HG02840 (cell line): ENCODE measurements around the gene FZD10.

ENCODE experiments used
- ATAC-seq: cut with Tn5 transposase; IDR thresholded peaks from one replicate; pipeline ENCODE4 v1.9.1; 2021; ENCODE audit warnings: mild to moderate bottlenecking, moderate library complexity, moderate number of reproducible peaks; ENCODE audit not compliant: unreplicated experiment, low FRiP score

FZD10 gene

GRCh38 chr12:130152386-130152785 is 9.9 kb upstream of the FZD10 start:
- no peak for ATAC-seq

DNA sequence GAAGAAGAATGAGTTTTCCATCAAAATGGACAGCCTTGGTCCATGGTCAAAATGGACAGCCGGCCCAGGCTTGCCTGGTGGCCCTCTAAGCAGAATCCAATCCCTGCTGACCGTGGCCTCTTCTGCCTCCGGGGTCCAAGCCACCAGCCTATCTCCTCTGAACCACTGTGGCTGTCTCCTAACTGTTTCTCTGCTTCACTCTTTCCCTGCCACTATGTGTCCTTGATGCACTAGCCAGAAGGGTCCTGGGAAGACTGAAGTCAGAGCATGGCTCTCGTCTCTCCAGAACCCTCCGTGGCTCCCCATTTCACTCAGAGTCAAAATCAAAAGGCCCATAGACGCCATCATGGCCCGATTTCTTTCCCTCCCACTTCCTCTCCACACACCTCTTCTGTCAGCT is 8.5 kb upstream of the FZD10 start:
- no peak for ATAC-seq

- ATAC-seq: no peak
Observed at GRCh38 chr12:130154276-130155070, 7.8 kb upstream of the FZD10 start.

DNA sequence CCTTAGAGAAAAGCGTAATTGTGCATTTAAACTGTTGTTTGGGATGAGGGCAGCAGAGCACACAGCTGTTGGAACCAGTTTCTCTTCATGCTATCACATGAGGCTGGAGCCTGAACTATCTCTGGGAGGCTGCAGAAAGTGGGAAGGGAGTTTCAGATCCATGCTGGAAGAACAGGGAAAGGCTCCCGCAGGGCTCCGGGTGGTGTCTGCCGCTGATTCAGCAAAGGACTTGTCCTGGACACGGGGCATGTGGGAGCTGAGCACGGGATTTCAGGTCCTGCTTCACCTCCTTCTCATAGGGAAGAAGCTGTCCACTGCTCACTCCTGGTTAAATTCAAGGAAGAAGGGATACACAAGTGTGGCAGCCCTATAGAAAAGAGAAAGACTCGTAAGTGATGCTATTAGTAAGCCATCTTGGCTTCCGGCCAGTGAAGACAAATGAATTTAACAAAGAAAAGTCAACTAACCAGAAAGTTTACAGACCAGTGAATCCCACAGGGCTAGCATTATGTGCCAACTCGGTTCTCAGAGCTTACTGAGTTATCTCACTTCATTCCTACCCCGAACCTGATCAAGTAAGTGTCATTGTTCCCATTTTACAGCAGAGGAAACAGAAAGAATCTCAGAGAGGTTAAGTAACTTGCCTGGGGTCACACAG is 6.7 kb upstream of the FZD10 start:
- no peak for ATAC-seq

GRCh38 chr12:130156652-130157275 is 5.5 kb upstream of the FZD10 start:
- no peak for ATAC-seq

DNA sequence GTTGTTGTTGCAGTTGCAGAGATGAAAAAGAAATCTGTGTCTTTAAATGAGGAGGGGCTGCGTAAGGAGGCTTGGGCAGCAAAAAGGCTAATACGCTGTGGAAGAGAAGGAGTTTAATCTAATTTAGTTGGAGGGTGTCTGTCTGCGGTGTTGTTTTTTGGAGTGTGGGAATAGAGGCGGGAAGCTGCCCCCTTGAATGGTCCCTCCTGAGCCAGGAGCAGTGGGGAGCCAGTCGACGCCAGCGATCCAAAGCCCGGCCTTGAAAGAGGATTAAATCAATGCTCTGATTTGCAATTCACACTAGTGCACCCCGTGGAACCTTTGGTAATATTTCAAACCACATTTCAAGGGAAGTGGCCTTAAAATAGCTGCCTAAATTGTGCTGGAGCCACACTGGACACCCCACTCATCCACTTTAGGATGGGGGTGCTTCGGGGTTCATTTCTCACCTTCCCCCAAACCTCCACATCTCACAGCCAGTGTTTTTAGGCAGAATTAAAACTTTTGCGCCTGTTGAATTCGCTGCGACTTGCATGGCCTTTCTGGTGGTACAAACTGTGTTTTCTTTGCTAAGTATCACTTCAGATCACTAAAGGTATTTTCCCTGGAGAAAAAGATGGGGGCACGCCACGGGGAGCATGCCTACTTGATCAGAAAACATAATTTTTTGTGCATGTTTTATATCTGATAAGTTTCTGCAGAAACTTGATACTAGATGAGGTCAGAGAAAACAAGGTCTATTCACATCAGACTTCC is 4.1 kb upstream of the FZD10 start:
- no peak for ATAC-seq

DNA sequence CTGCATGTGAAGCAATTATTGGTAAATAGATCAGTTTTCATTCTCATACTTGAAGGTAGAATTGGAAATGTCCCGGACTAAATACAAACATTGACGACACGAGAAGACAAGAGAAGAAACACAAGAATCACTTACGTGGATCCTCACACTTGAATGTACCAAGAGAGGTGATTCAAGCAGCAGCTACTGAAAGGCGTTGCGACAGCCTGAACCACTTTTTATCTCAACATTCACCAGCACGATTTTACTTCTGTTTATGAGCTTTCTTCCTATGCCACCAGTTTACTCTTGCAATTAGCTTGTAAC is 3.6 kb upstream of the FZD10 start:
- ATAC-seq: no peak

DNA sequence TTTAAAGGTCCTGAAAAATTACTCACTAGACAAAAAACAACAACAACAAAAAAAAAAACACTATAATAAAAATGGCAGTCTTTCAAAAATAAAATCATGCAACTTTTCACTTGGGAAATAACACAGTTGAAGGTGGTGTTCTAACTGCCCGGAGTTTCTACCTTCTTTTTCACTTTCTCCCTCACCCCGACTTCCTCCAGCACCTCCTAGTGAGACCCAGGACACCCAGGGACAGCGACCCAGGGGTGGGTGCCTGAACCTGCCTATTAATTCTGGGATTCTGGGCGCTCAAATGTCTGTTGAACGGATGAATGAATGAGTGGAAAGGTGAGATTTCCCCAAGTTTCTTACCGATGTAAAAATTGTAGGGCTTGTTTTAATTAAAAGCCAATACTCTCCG is 2.0 kb upstream of the FZD10 start:
- ATAC-seq: no peak

GRCh38 chr12:130160711-130161231 is 1.5 kb upstream of the FZD10 start:
- no peak for ATAC-seq

GRCh38 chr12:130161261-130162243 is 712 bp upstream of the FZD10 start:
- no peak for ATAC-seq

GRCh38 chr12:130162745-130163460 is 639 bp downstream of the FZD10 start:
- ATAC-seq: no peak

- ATAC-seq: no peak
Observed at GRCh38 chr12:130163461-130164215, 1.4 kb downstream of the FZD10 start.

DNA sequence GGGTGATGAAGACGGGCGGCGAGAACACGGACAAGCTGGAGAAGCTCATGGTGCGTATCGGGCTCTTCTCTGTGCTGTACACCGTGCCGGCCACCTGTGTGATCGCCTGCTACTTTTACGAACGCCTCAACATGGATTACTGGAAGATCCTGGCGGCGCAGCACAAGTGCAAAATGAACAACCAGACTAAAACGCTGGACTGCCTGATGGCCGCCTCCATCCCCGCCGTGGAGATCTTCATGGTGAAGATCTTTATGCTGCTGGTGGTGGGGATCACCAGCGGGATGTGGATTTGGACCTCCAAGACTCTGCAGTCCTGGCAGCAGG is 1.9 kb downstream of the FZD10 start:
- ATAC-seq: no peak

DNA sequence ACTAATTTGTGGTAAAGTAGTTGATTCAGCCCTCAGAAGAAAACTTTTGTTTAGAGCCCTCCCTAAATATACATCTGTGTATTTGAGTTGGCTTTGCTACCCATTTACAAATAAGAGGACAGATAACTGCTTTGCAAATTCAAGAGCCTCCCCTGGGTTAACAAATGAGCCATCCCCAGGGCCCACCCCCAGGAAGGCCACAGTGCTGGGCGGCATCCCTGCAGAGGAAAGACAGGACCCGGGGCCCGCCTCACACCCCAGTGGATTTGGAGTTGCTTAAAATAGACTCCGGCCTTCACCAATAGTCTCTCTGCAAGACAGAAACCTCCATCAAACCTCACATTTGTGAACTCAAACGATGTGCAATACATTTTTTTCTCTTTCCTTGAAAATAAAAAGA is 2.7 kb downstream of the FZD10 start:
- no peak for ATAC-seq

DNA sequence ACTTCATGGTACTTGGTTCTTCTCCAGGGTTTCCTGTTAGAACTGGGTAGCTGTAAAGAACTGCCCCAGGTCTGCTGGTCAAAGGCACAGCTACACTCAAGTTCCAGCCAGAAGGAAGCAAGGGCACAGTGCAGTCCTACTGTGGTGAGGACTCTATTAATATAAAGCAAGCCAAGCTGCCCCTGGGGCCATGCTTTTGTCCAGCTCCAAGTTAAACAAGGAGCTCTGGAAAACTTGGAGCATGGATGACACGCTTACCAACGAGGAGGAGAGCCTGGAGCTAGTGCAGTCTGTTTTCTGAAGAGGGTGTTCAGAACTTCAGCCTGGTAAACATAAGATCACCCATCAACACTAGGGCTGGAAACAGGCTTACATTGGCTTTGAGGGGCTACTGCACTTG is 4.0 kb downstream of the FZD10 start:
- ATAC-seq: no peak

- no peak for ATAC-seq
Observed at GRCh38 chr12:130167537-130167936, 5.3 kb downstream of the FZD10 start.

DNA sequence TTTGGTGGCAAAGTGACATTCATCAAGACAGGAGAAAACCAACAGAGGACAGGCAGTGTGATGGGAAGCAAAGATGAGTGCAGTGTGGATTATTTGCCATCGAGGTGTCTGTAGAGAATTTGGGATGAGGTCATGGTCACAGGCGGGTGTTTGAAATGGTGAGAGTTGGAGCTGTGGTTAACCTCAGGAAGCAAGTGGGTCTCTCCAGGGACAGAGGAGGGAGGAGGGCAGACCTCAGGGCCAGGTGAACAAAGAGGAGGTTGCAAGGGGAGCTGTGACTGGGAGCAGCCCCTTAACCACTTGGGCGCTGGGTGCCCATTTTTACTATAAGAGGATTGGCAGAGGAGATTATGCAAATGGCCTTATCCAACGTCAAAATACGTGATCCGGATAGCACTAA is 7.0 kb downstream of the FZD10 start:
- ATAC-seq: no peak

DNA sequence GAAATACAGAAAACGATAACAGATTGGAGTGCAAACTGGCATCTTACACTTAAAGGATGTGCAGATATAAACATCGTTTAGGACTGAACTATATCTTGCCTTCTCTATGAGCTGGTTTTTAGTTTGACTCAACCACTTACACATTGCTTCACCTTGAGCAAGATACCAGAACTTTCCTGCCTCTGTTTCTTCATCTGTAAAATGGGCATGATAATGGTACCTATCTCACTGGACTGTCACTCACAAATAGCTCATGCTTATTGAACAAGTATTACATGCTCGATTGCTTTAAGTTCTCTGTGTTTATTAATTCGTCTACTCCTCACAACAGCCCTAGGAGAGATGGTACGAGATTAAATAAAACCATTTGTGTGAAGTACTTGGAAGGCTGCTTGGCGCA is 7.7 kb downstream of the FZD10 start:
- no peak for ATAC-seq

DNA sequence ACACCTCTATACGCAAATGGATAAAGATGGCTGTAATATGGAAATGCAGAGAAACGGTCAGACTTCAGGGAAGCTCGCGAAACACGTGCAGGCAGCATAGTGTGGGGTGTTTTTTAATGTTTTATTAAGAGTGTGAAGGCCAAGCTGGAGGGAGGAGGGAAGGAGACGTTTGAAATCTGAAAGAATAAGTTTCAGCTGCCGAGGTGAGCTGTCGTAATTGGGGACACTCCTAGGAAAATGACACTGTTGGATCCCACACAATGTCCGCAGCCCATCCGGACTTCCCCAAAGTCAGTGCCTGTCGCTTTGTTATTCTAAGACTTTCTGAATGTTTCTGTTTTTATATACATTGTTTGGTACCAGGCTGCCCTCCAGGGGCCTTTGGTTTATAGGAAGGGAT is 8.3 kb downstream of the FZD10 start:
- ATAC-seq: no peak
